Measurements from ENCODE around the gene GLS2. TPM values are rescaled to one million over a fixed set of nuclear protein-coding genes. Genes with fewer than 3 reads are reported as not detected.
"Not testable (repeated sequence)": the region's sequence is repeated elsewhere in the genome, so short reads cannot be mapped to it uniquely, and the experiment has no call there.

GLS2 gene
- total RNA-seq, 1 experiment from 2014 or later = not detected

DNA sequence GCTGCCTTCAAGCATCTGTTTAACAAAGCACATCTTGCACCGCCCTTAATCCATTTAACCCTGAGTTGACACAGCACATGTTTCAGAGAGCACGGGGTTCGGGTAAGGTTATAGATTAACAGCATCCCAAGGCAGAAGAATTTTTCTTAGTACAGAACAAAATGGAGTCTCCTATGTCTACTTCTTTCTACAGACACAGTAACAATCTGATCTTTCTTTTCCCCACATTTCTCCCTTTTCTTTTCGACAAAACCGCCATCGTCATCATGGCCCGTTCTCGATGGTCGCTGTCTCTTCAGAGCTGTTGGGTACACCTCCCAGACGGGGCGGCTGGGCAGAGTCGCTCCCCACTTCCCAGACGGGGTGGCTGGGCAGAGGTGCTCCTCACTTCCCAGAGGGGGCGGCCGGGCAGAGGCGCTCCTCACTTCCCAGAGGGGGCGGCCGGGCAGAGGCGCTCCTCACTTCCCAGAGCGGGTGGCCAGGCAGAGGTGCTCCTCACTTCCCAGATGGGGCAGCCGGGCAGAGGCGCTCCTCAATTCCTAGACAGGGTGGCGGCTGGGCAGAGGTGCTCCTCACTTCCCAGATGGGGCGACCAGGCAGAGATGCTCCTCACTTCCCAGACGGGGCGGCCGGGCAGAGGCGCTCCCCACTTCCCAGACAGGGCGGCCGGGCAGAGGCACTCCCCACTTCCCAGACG is 5.6 kb upstream of the GLS2 start:
- DNase-seq (ENCODE audit: extremely low read depth, low read depth) = not testable (repeated sequence)

DNA sequence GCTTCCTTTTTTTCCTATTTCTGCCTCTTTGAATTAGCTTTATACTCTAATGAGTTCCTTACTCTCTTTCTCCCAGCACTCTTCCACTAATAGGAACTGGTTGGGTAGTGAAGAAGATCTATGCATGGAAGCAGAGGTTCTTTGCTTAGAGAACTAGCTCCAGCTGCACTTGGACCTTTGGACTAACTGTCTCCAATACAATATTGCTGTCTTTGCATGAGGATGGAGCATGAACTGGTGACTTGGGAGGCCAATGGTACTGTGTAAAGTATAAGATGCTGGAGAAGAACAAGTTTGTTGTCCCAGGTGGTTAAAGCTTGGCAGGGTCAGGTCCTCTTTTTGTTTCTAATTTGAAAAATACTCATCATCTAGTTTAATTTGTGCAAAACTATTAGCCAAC is 2.4 kb upstream of the GLS2 start:
- no peak for DNase-seq (ENCODE audit: extremely low read depth, low read depth)

DNA sequence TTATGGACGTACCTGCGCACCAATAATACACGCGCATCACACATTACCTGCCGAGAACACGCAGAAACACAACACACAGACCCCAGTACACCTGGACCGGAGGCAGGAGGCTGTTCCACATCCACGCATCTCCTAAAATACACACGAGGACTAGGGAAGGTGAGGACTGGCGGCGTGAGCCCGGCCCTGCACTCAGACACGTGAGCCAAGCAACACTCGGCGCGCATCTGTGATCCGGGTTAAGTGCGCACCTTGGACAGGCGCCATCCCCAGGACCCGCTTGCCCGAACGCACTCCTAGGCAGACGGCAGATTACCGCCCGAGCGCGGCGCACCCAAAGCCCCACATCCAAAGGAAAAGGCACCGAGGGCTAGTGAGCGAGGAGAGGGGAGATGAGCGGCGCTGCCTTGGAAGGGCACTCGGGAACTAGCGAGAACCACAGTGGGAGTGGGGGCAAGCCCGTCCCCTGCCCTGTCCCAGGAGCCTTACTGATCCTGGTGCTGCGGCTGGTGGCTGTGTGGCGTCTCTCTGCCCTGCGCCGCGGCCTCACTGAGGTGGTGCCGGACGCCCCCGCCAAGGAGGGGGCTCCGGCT is 417 bp downstream of the GLS2 start:
- no peak for DNase-seq (ENCODE audit: extremely low read depth, low read depth)

DNA sequence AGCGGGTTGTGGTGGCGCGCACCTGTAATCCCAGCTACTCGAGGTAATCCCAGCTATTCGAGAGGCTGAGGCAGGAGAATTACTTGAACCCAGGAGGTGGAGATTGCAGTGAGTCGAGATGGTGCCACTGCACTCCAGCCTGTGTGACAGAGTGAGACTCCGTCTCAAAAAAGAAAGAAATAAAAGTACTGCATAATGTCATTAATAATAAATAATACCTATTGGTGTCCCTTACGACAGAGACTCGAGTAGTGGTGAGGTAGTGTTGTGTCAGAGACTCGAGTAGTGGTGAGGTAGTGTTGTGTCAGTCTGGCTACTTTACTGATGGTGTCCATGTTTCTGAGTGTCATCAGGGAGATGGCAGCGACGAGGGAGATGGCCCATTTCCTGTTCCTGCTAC is 1.3 kb downstream of the GLS2 start:
- DNase-seq (ENCODE audit: extremely low read depth, low read depth) = no peak

DNA sequence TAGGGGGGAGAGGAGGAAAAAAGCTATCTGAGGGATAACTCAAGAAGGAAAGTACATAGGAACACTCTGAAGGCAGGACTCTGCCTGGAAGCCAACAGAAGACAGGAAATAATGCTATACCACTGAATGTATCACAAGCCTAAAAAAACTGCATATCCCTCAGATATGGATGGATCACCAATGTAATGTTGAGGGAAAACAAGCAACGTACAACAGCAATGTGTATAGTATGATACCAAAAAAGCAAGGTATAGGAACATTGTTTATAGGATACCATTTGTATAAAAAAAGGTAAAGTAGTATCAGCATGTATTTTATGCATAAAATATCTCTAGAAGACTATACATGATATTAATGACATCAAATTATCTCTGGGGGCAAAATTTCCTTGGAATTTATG is 3.4 kb downstream of the GLS2 start:
- DNase-seq (ENCODE audit: extremely low read depth, low read depth) = no peak

DNA sequence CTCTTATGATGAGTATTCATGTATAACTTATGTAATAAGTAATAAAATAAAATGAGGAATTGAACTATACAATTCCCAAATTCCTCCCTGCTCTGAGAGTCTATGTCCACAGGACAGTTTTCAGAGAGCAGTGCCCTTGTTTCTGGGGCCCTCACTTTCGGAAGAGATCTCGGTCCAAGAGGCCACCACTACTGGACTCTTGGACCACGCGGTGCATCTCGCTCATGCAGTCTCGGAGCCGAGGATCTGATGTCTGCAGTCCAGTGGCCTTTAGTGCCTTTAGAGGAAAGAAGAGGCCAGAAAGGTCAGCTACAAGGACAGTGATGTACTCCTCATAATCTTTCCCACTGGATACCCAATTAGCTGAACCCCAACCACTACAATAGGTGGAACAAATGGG is 8.3 kb downstream of the GLS2 start:
- DNase-seq (ENCODE audit: extremely low read depth, low read depth) = no peak

DNA sequence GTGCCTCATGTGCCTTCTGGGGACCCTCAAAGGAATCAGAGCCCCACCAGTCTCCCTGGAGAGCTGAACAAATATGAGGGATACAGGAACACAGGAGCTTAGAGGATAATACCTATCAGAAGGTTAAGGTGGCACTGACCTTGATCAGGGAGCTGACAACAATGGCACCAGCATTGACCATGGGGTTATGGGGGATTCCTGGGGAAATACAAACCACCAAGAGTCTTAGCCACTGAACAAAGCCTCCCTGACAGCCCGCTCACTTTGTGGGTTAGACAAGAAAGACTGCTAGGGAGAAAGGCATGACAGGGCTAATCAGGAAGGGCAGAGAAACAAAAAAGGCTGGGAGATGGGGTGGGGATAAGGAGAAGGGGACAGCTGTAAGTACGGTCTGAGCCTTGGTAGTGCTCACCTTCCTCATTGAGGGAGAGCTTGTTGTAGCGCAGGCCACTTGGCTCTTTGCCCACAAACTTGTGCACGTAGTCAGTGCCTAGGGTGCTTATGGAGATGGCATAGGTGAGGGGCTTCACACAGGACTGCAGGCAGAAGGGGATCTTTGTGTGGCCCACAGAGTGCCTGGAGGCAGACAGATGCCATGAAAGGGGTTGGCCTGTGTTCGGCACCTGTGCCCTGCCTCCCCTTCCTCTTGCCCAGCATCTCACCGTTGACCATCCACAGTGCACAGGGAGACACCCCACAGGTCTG is 10.3 kb downstream of the GLS2 start:
- no peak for DNase-seq (ENCODE audit: extremely low read depth, low read depth)

DNA sequence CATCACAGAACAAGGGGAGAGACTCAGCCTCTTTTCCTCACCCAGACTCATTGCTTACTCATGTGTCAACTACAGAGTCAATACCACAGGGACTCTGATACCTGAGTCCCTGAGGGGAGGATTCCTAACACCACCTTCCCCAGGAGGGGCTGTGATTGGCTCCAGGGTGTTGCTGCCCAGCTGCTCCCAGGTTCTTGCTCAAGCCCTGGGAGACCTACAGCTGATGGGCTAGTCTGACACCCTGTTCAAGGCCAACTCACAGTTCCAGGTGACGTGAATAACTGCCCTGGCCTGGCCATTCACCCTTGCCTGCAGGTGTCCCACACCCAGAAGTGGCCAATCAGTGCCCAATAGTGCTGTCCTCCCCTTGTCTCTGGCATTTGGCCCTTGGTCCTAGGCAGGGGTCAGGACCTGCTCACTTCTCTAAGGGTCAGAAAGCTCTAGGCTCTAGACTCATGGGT is 11.0 kb downstream of the GLS2 start:
- no peak for DNase-seq (ENCODE audit: extremely low read depth, low read depth)

DNA sequence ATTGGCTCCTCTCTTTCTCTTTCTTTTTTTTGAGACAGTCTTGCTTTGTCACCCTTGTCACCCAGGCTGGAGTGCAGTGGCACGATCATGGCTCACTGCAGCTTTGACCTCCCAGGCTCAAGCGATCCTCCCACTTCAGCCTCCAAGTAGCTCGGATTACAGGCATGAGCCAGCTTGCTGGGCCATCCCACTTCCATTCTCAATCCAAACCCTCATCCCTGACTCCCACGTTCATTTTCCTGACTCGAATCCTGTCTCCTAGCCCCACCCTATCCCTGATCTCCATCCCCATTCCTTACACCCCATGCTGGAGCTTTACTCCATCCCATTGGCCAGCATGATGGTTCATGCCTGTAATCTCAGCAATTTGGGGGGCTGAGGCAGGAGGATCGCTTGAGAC is 11.8 kb downstream of the GLS2 start:
- no peak for DNase-seq (ENCODE audit: extremely low read depth, low read depth)

DNA sequence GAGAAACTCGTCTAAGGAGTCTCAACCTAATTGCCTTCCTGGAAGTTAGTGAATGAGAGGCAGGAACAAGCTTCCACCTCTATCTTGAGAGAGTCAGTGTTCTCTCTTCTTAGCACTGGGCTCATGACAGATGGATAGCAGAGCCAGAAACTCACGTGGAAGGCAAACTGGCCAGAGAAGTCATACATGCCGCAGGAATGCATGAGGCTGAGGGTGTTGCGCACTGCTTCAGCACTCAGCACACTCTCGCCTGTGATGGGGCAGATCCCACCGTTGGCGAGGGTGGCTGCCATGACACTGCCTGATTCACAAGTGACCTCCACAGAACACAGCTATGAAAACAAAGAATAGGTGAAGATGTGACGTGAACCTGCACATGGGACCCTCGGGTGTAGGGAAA is 13.6 kb downstream of the GLS2 start:
- no peak for DNase-seq (ENCODE audit: extremely low read depth, low read depth)

DNA sequence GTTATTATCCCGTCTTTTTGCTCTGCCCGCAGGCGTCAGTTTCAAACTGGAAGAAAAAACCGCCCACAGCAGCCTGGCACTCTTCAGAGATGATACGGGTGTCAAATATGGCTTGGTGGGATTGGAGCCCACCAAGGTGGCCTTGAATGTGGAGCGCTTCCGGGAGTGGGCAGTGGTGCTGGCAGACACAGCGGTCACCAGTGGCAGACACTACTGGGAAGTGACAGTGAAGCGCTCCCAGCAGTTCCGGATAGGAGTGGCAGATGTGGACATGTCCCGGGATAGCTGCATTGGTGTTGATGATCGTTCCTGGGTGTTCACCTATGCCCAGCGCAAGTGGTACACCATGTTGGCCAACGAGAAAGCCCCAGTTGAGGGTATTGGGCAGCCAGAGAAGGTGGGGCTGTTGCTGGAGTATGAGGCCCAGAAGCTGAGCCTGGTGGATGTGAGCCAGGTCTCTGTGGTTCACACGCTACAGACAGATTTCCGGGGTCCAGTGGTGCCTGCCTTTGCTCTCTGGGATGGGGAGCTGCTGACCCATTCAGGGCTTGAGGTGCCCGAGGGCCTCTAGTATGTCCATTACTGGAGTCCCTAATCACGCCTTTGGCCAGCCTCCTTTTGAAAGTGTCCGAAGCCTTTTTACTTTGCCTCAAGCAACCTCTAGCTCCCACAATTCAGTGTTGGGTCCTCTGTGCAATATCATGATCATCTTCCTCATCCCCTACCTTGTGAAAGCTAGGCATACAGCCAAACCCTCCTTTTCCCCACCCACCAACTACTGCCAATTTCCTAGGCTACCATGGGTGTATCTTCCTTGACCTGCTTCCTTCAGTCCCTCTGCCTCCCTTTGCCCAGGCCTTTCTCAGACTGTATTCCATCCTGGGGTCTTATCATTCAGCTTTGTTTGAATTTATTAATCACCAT is 18.7 kb downstream of the GLS2 start:
- DNase-seq (ENCODE audit: extremely low read depth, low read depth) = no peak

DNA sequence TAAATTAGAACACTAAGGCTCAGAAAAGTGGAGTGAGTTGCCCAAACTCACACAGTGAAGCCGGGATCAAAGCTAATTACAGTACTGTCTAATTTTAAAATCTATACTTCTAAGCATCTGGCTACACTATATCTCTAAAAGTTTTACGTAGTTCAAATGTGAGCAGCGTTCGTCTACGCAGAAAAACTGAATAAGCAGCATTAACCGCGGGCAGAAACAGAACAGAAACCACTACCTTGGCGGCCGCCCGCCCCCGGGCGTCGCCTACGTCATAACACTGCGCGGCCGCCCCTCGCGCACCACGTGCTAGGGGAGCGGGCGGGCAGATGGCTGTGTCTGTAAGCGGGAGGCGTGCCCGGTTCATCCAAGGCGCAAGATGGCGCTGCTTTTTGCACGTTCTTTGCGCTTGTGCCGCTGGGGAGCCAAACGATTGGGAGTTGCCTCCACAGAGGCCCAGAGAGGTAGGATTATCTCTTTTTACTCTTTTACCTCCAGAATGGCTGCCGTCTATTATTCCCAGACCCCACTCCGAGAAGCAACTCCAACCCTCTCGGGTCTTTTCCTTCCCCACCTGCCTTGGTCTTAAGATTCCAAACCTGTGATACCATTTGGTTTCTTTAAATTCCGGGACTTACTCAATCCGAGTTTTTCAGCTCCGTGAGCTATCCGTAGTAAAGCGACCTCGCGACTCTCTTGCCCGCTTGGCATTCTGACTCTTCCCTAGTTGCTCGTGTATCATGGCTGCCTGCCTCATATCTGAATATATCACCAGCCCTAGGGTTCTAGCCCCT is 19.6 kb downstream of the GLS2 start, which contains the start of gene SPRYD4:
Gene SPRYD4, plus strand, starts transcription at position 363 of the 791 bp plus-strand sequence. Its CDS starts 14 bp downstream, at position 377.
- peak; percentile 90 for DNase-seq (ENCODE audit: extremely low read depth, low read depth)

DNA sequence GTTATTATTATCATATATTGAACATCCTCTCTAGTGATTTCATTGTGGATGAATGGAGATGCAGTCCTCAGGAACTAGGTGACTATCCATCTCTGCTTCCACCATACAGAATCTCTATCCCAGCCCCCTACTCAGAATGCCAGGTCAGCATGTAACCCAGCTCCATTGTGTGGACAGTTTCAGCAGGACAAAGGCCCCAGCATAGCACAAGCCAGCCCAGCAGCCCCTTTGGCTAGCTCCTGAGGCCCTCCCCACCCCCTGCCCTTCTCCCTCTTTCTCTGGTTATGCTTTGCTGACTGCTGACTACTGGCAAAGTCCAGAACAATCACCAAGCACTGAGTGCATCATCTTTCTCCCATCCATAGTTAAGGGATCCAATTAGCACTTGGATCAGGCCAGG is 25.4 kb downstream of the GLS2 start:
- DNase-seq (ENCODE audit: extremely low read depth, low read depth) = no peak

DNA sequence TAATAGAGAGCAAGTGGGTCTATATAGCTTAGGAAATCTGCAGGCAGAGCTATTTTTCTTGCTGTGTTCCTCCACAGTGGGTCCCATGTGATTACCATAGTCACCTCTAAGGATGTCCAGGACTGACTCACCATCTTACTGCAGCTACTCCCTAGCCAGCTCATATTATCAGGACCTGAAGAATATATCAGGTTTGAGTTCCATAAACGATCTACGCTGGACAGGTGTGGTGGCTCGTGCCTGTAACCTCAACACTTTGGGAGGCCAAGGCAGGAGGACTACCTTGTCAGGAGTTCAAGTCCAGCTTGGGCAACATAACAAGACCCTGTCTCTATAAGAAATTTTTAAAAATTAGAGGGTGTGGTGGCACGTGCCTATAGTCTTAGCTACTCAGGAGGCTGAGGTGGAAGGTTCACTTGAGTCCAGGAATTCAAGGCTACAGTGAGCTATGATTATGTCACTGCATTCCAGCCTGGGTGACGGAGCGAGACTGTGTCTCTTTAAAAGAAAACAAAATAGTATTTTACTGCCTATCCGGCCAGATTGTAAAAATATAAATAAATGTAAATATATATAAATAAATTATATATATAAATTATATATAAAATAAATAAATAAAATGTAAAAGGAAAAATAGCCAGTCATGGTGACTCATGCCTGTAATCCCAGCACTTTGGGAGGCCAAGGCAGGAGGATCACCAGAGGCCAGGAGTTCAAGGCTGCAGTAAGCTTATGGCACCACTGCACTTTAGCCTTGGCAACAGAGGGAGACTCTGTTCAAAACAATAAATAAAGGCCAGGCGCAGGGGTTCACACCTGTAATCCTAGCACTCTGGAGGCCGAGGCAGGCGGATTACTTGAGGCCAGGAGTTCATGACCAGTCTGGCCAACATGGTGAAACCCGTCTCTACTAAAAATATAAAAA is 26.5 kb downstream of the GLS2 start:
- no peak for DNase-seq (ENCODE audit: extremely low read depth, low read depth)

DNA sequence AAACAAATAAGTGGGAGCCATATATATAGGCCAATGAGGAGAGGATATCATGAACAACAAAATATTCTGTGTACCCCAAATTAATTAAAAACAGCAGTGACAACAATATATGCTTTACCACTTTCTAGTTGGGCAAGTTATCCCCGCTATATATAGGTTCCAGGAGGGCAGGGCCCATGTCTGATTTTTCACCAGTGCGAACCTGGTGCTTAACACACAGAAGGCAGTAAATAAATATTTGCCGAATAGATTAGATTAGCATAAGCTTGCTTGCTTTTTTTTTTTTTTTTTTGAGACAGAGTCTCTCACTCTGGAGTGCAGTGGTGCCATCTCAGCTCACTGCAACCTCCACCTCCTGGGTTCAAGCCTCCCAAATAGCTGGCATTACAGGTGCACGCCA is 30.1 kb downstream of the GLS2 start:
- no peak for DNase-seq (ENCODE audit: extremely low read depth, low read depth)

DNA sequence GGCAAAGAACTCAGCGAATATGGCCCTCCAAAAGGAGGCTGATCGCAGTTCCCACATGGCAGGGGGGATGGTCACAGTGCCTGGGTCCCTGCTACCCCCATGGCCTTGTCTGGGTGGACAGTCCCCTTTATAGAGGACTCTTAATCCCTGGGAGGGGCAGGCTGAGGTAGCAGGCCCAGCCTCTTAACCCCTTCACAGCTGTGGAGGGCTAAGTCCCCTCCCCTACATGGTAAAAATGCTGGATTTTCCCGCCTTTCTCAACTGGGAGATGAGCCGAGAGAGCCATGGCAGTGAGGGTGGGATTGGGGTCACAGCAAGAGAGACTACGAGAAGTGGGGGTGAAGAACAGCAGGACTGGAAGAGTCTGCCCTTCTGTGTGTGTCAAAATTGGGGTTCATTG is 33.4 kb downstream of the GLS2 start, which contains the start of gene MIP:
Gene MIP, minus strand, starts transcription at position 101 of the 400 bp plus-strand sequence. Its CDS starts 44 bp downstream, at position 57.
- DNase-seq (ENCODE audit: extremely low read depth, low read depth) = no peak

DNA sequence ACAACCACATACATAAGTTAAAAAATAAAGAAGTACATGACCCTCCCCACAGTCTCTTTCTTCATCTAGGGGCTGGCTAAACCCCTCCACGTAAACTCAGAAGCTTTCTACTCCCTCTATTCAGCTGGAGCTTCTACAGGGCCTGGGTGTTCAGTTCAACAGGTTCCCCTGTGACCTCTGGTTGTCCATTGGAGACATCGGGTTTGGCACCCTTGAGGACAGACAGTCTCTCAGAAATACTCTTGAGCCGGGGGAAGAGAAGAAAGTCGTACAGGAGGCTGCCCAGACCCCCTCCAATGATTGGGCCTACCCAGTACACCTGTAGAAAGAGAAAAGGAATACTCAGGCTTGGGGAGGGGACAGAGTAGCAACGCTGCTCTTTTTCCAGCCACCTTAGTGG is 36.8 kb downstream of the GLS2 start:
- no peak for DNase-seq (ENCODE audit: extremely low read depth, low read depth)

DNA sequence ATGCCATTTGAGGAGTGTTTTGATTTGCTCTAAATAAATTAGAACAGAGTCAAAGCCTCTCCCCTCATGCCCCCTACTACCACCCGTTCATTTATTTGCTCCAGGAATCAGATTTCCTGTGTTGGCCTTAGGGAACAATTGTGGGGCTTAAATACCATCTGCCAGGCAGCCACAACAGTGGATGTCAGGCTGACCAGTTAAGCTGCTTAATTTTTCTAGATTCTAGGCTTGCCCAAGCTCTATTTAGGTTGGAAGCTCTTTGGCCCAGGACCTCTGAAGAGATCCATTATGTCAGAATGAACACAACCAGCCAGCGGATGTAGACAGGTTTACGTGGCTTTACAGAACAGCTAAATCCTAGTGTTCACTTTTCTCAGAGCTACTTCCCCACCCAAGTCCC is 37.7 kb downstream of the GLS2 start:
- DNase-seq (ENCODE audit: extremely low read depth, low read depth) = no peak

DNA sequence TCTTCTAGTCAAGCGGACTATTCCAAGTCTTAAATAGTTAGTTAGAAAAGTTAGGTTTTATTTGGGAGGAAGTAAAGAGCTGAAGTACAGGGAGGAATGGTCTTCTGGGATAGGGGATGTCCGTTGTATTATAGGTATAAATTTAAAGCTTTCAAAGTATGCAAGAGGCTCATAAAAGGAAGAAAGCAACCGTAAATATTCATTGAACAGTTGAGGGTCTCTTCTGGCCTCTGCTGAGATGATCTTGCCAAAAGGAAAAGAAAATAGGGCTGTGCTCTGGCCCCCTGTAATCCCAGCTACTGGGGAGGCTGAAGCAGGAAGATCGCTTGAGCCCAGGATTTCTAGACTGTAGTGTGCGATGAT is 38.4 kb downstream of the GLS2 start:
- no peak for DNase-seq (ENCODE audit: extremely low read depth, low read depth)
